Stomach (tissue), 4 donors: ENCODE measurements around the gene SERPINA5.

Experiments used
- POLR2A ChIP-seq, 4 donors: fragments of 450-650 bp; IDR thresholded peaks; one replicate each; pipeline ENCODE4 v1.6.1; 2016; ENCODE audit warnings: antibody characterized with exemption in 4 of 4, control low read depth in 2 of 4, mild to moderate bottlenecking in 1 of 4, moderate library complexity in 1 of 4
- TF ChIP-seq, protein P1 (sequence below), 7 experiments: fragments of 450-650 bp in 4 of 7; fragments of 200-600 bp in 3 of 7; sonication (generic) in 3 of 7; IDR thresholded peaks; one replicate each; pipeline ENCODE4 v1.5.1; 2016 to 2019; ENCODE audit warnings: antibody characterized with exemption in 7 of 7, control low read depth in 2 of 7, mild to moderate bottlenecking in 1 of 7

DNA sequence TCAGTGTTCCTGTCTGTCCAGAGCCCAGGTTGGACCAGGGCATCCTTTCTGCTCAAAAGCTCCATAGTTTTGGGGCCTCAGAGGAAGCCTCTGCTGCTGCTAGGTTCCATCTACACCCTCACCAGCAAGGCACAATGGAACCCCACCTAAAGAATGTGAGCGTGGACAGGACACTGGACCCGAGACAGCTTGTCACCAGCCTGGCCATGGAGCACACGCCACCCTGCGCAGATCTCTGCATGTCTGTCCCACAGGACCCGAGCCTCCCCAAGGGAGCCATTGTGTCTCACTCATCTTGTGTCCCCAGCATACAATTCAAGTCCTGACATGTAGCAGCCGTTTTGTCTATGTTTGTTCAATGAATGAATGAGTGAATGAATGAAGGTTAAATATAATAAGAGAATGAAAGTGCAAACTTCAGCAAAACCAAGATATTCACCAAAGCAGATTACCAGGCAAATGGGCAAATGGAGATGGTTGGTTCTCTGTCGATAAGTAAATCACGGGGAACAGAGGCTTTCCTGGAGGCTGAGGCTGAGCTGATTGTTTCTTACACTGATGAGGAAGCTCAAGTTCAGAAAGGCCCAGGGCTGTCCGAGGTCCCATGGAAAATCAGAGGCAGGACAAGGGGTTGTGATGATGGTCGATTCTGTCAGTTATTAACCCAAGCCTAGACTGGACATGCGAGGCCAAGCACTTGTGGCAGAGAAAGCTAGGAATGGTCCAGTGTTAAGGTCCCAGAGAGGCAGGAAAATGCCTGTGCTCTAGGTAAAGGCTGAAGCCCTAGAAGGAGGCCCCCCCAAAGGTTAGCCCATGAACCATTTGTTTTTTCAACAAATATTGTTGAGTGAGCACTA lies 58.0 kb downstream of the SERPINA5 start:
- TF ChIP-seq, protein P1, sequence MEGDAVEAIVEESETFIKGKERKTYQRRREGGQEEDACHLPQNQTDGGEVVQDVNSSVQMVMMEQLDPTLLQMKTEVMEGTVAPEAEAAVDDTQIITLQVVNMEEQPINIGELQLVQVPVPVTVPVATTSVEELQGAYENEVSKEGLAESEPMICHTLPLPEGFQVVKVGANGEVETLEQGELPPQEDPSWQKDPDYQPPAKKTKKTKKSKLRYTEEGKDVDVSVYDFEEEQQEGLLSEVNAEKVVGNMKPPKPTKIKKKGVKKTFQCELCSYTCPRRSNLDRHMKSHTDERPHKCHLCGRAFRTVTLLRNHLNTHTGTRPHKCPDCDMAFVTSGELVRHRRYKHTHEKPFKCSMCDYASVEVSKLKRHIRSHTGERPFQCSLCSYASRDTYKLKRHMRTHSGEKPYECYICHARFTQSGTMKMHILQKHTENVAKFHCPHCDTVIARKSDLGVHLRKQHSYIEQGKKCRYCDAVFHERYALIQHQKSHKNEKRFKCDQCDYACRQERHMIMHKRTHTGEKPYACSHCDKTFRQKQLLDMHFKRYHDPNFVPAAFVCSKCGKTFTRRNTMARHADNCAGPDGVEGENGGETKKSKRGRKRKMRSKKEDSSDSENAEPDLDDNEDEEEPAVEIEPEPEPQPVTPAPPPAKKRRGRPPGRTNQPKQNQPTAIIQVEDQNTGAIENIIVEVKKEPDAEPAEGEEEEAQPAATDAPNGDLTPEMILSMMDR (IDR thresholded peaks at IDR 0.05) = no peak
- no peak for TF ChIP-seq POLR2A (IDR thresholded peaks at IDR 0.05)
